ENCODE results near the gene CCR6. TPM values are rescaled to one million over a fixed set of nuclear protein-coding genes. Genes with fewer than 3 reads are reported as not detected.

CCR6 gene
- total and polyA plus RNA-seq, 2 of the 13 experiments (the other 11 are each of a cell fraction or from before 2014, with no cell fraction given), result 4.5 to 8.7 TPM

- no peak for TF ChIP-seq ZHX2 (IDR thresholded peaks at IDR 0.05; ENCODE audit: low read depth)
- no peak for TF ChIP-seq ZHX2 (CRISPR knock-in tag; IDR thresholded peaks at IDR 0.05; ENCODE audit: borderline replicate concordance)
- TF ChIP-seq ZNF543 (CRISPR knock-in tag; IDR thresholded peaks at IDR 0.05), result no peak
- peak; percentile 81 for TF ChIP-seq SOX5 (CRISPR knock-in tag; IDR thresholded peaks at IDR 0.05; ENCODE audit: borderline replicate concordance)
- peak; percentile 61; the same call in 1 of the 2 replicates for TF ChIP-seq TGIF2 (CRISPR knock-in tag; IDR thresholded peaks at IDR 0.05)
- TF ChIP-seq PLRG1 (conservative IDR thresholded peaks at IDR 0.05), result no peak
- TF ChIP-seq ZNF296 (CRISPR knock-in tag; conservative IDR thresholded peaks at IDR 0.05), result no peak
- no peak for TF ChIP-seq ZNF136 (CRISPR knock-in tag; IDR thresholded peaks at IDR 0.05; ENCODE audit: low read depth)
- no peak for TF ChIP-seq TIGD3 (CRISPR knock-in tag; IDR thresholded peaks at IDR 0.05; ENCODE audit: borderline replicate concordance)
- no peak for TF ChIP-seq TBL1XR1 (IDR thresholded peaks at IDR 0.05; ENCODE audit: borderline replicate concordance, low read length, partially characterized antibody)
- TF ChIP-seq ZBTB49 (CRISPR knock-in tag; IDR thresholded peaks at IDR 0.05; ENCODE audit: borderline replicate concordance), result no peak
- TF ChIP-seq E2F5 (CRISPR knock-in tag; conservative IDR thresholded peaks at IDR 0.05), result no peak
- TF ChIP-seq ISL2 (CRISPR knock-in tag; IDR thresholded peaks at IDR 0.05), result peak; percentile 84
- TF ChIP-seq ZNF326 (CRISPR knock-in tag; IDR thresholded peaks at IDR 0.05; ENCODE audit: borderline replicate concordance), result no peak
- TF ChIP-seq ZNF567 (CRISPR knock-in tag; IDR thresholded peaks at IDR 0.05; ENCODE audit: borderline replicate concordance), result no peak
- no peak for TF ChIP-seq ZNF691 (CRISPR knock-in tag; IDR thresholded peaks at IDR 0.05; ENCODE audit: borderline replicate concordance, low read depth)
- no peak for TF ChIP-seq ZSCAN29 (CRISPR knock-in tag; conservative IDR thresholded peaks at IDR 0.05)
- no peak for TF ChIP-seq JUND (CRISPR knock-in tag; IDR thresholded peaks at IDR 0.05)
These were observed at the start of gene CCR6 (continued) for GRCh38 chr6:167122827-167123657.

All from HepG2 (cell line).